OCI-LY1 (cell line): ENCODE measurements around the gene PRPH.

ENCODE experiments used
- H2AFZ ChIP-seq: fragments of 200-600 bp; sonication (generic), shearing (Covaris generic); 2 replicates; pipeline ENCODE4 v1.6.0; 2014; ENCODE audit warnings: antibody characterized with exemption, mild to moderate bottlenecking, low read length
- H3F3A ChIP-seq: fragments of 200-600 bp; sonication (generic), shearing (Covaris generic); 2 replicates; pipeline ENCODE4 v1.6.0; 2014; ENCODE audit warnings: mild to moderate bottlenecking, antibody characterized with exemption, low read length, moderate library complexity; ENCODE audit not compliant: insufficient read depth
- H3K27ac ChIP-seq: fragments of 200-600 bp; sonication (generic); 2 replicates; pipeline ENCODE4 v1.5.1; 2014; ENCODE audit warnings: low read length, mixed run types, mild to moderate bottlenecking, low read depth; ENCODE audit not compliant: poor library complexity, severe bottlenecking
- H3K27me3 ChIP-seq: fragments of 200-600 bp; sonication (generic); 2 replicates; pipeline ENCODE4 v1.6.0; 2014; ENCODE audit warnings: antibody characterized with exemption, mild to moderate bottlenecking, low read length, moderate library complexity; ENCODE audit not compliant: insufficient read depth
- H3K36me3 ChIP-seq: fragments of 200-600 bp; sonication (generic); 2 replicates; pipeline ENCODE4 v1.6.1; 2014; ENCODE audit warnings: mild to moderate bottlenecking, antibody characterized with exemption, low read length, moderate library complexity, mixed read lengths; ENCODE audit not compliant: insufficient read depth
- H3K4me1 ChIP-seq: fragments of 200-600 bp; sonication (generic); 2 replicates; pipeline ENCODE4 v1.5.1; 2014; ENCODE audit warnings: mild to moderate bottlenecking, low read length, moderate library complexity; ENCODE audit not compliant: insufficient read depth, severe bottlenecking
- H3K4me2 ChIP-seq: fragments of 200-600 bp; sonication (generic), shearing (Covaris generic); 2 replicates; pipeline ENCODE4 v1.6.1; 2014; ENCODE audit warnings: low read length
- H3K4me3 ChIP-seq: fragments of 200-600 bp; sonication (generic); 2 replicates; pipeline ENCODE4 v1.5.1; 2014; ENCODE audit warnings: low read length, low read depth, mild to moderate bottlenecking, mixed read lengths; ENCODE audit not compliant: poor library complexity, severe bottlenecking
- H3K79me2 ChIP-seq: fragments of 200-600 bp; shearing (Covaris generic); 2 replicates; pipeline ENCODE4 v1.6.1; 2016; ENCODE audit warnings: mixed run types, low read length, mixed read lengths; ENCODE audit not compliant: insufficient read depth
- H3K9ac ChIP-seq: fragments of 200-600 bp; sonication (generic), shearing (Covaris generic); 2 replicates; pipeline ENCODE4 v1.6.1; 2014; ENCODE audit warnings: mild to moderate bottlenecking, low read length, mixed read lengths
- H3K9me2 ChIP-seq: fragments of 200-600 bp; sonication (generic), shearing (Covaris generic); 2 replicates; pipeline ENCODE4 v1.6.1; 2014; ENCODE audit warnings: low read depth, mild to moderate bottlenecking, low read length, mixed read lengths
- H3K9me3 ChIP-seq: fragments of 200-600 bp; shearing (Covaris generic); 2 replicates; pipeline ENCODE4 v1.6.1; 2014; ENCODE audit warnings: low read length, mixed read lengths
- H4K20me1 ChIP-seq: fragments of 200-600 bp; sonication (generic), shearing (Covaris generic); 2 replicates; pipeline ENCODE4 v1.6.0; 2016; ENCODE audit warnings: mild to moderate bottlenecking, low read length; ENCODE audit not compliant: insufficient read depth
- EZH2 ChIP-seq: fragments of 200-600 bp; sonication (generic), shearing (Covaris generic); IDR thresholded peaks from 2 replicates; pipeline ENCODE4 v1.8.0; 2017; ENCODE audit warnings: borderline replicate concordance, mixed run types, mild to moderate bottlenecking, antibody characterized with exemption, low read length, moderate library complexity, mixed read lengths
- TF ChIP-seq, protein P1 (sequence below): fragments of 200-600 bp; sonication (generic), shearing (Covaris generic); IDR thresholded peaks from 2 replicates; pipeline ENCODE4 v1.5.1; 2017; ENCODE audit warnings: mild to moderate bottlenecking, antibody characterized with exemption, low read length, moderate library complexity, mixed read lengths

The PRPH gene

DNA sequence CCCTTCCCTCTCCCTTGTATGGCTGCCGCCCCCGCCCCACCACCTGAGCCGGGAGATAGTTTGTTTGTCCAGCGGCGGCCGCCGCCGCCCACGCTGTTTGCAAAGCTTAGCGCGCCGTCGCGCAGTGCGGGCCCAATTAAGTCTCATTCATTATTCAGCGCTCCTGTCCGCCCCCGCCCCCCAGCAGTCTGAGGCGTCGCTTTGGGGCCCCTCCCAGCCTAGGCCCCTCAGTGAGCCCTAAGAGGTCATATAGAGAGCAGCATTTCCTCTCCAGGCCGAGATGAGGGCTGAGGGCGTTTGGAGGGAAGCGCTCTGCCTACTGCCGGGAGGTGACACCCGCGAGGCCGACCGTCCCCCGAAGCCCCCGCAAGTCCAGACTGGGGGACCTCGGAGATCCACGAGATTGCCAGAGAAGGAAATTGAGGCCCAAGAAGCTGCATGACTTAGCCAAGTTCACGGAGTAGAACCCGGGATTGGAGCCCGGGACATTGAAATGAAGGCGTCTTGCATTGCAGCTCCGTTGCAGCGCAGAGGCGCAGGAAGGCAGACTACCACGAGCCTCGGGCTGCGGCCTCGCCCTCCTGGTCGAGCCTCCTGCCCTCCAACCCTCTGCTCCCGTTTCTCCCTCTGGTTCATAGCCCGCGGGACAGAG lies 51.8 kb downstream of the PRPH start, which contains the start of gene DNAJC22:
Gene DNAJC22 (plus strand): TSS at position 230 of the 652 bp plus-strand sequence. CDS start 1,985 bp downstream, outside the sequence.
- H3K4me2 ChIP-seq = peak within 1 kb of the TSS; percentile 63
- H3K27me3 ChIP-seq = 0 out of 2 replicates have a peak, but pooled peaks cover 4% of the 10 kb centered on the region
- H2AFZ ChIP-seq = no peak within 1 kb of the TSS
- TF ChIP-seq, protein P1, sequence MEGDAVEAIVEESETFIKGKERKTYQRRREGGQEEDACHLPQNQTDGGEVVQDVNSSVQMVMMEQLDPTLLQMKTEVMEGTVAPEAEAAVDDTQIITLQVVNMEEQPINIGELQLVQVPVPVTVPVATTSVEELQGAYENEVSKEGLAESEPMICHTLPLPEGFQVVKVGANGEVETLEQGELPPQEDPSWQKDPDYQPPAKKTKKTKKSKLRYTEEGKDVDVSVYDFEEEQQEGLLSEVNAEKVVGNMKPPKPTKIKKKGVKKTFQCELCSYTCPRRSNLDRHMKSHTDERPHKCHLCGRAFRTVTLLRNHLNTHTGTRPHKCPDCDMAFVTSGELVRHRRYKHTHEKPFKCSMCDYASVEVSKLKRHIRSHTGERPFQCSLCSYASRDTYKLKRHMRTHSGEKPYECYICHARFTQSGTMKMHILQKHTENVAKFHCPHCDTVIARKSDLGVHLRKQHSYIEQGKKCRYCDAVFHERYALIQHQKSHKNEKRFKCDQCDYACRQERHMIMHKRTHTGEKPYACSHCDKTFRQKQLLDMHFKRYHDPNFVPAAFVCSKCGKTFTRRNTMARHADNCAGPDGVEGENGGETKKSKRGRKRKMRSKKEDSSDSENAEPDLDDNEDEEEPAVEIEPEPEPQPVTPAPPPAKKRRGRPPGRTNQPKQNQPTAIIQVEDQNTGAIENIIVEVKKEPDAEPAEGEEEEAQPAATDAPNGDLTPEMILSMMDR = no peak
- no peak for TF ChIP-seq EZH2
- no peaks in the 10 kb centered on the region for H3K9me2 ChIP-seq
- no peaks in the 10 kb centered on the region for H3K36me3 ChIP-seq
- H3K4me3 ChIP-seq = peak within 1 kb of the TSS; percentile 47
- H4K20me1 ChIP-seq = no peaks in the 10 kb centered on the region
- H3K4me1 ChIP-seq = peaks cover 38% of the 10 kb centered on the region
- no peaks in the 10 kb centered on the region for H3K79me2 ChIP-seq
- H3F3A ChIP-seq = no peaks in the 10 kb centered on the region
- no peak within 1 kb of the TSS; the same call in 1 of the 2 replicates for H3K9ac ChIP-seq
- no peaks in the 10 kb centered on the region for H3K9me3 ChIP-seq
- H3K27ac ChIP-seq = no peak within 1 kb of the TSS

DNA sequence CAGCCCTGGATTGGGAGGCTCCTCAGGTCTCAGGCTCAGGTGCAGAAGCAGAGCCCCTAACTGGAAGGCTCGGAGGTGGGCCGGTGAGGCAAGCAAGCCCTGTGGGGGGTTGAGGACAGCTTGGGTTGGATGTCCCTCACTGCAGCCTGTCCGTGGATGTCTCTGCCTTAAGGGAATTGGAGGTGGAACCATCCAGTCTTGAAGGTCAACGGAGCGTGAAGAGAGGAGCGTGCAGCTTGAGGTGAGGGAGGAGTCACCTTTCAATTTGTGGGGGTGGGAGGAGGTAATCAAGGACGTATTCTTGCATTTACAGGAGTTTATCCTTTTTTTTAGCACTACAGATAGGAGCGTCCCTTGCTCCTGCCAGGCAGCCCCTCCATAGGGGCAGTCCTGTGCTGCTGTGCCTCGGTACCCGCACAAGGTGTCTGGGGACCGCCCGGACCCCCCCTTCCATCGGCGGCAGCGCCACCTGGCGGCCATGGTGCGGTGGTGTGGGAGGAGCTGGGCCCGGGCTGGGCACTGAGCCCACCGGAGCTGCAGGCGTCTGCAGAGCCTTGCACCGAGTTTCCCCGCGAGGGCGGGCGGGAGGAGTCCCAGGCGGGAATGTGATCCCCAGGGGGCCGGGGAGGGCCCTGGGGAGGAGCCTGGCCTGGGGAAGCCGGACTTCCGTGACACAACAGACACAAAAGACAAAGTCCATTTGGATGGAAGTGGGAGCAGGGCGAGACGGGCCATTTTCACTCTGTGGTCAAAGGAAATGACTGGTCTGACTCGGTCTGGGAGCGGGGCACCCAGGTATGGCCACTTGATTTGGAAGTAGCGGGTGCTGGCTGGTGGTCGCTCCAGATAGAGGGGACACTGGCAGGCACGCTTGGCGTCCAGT lies 52.6 kb downstream of the PRPH start:
- TF ChIP-seq EZH2 = no peak
- TF ChIP-seq, protein P1 = peak; percentile 96
- H3K27ac ChIP-seq = no peak overlapping the region

More for the DNA sequence above, 52.6 kb downstream of the PRPH start:
- Histone ChIP-seq H3K9me2 (no peaks in the 10 kb centered on the region), H2AFZ (no peak overlapping the region), H3K27me3 (0 out of 2 replicates have a peak, but pooled peaks cover 4% of the 10 kb centered on the region), H3K36me3 (no peaks in the 10 kb centered on the region), H4K20me1 (no peaks in the 10 kb centered on the region), H3K4me1 (peaks cover 38% of the 10 kb centered on the region), H3K9ac (no peak overlapping the region), H3K9me3 (no peaks in the 10 kb centered on the region), H3K4me2 (peak overlapping the region; percentile 63), H3K79me2 (no peaks in the 10 kb centered on the region), H3K4me3 (peak overlapping the region; percentile 47), H3F3A (no peaks in the 10 kb centered on the region)
